WTC11 (cell line): ENCODE results near the gene PPIP5K2.

Experiments
- CTCF ChIP-seq: fragments of 200-600 bp; IDR thresholded peaks from 2 replicates; pipeline ENCODE4 v1.8.0; 2022; ENCODE audit warnings: antibody characterized with exemption
- EMX1 ChIP-seq: fragments of 250-450 bp; sonication (Bioruptor Pico); IDR thresholded peaks from 2 replicates; pipeline ENCODE4 v1.8.0; 2021; ENCODE audit warnings: mild to moderate bottlenecking
- ETV6 ChIP-seq: sonication (generic); formaldehyde crosslinking; IDR thresholded peaks from 2 replicates; pipeline ENCODE4 v1.8.1; 2022; ENCODE audit warnings: mild to moderate bottlenecking, missing genetic modification reagents
- IRF2 ChIP-seq: sonication (generic); formaldehyde crosslinking; IDR thresholded peaks from 2 replicates; pipeline ENCODE4 v1.8.0; 2022; ENCODE audit warnings: low read depth, missing genetic modification reagents, borderline replicate concordance
- NFE2L1 ChIP-seq: sonication (generic); formaldehyde crosslinking; IDR thresholded peaks from 2 replicates; pipeline ENCODE4 v1.8.1; 2023; ENCODE audit warnings: missing genetic modification reagents
- SP1 ChIP-seq: sonication (generic); formaldehyde crosslinking; conservative IDR thresholded peaks from 2 replicates; pipeline ENCODE4 v1.8.1; 2022; ENCODE audit warnings: missing genetic modification reagents
- TEAD1 ChIP-seq: sonication (generic); formaldehyde crosslinking; IDR thresholded peaks from 2 replicates; pipeline ENCODE4 v1.8.0; 2022; ENCODE audit warnings: mild to moderate bottlenecking, missing genetic modification reagents
- TP53 ChIP-seq: sonication (generic); formaldehyde crosslinking; IDR thresholded peaks from 2 replicates; pipeline ENCODE4 v1.8.1; 2023; ENCODE audit warnings: mild to moderate bottlenecking, missing genetic modification reagents
- ZNF671 ChIP-seq: fragments of 250-450 bp; sonication (Bioruptor Pico); IDR thresholded peaks from 2 replicates; pipeline ENCODE4 v1.8.0; 2021; ENCODE audit warnings: mild to moderate bottlenecking
- TF ChIP-seq, protein P1 (sequence below): sonication (generic); formaldehyde crosslinking; IDR thresholded peaks from 2 replicates; pipeline ENCODE4 v1.8.1; 2023; ENCODE audit warnings: mild to moderate bottlenecking, moderate library complexity, missing genetic modification reagents
- TF ChIP-seq, protein P2 (sequence below): sonication (generic); formaldehyde crosslinking; IDR thresholded peaks from 2 replicates; pipeline ENCODE4 v1.8.0; 2022; ENCODE audit warnings: mild to moderate bottlenecking, missing genetic modification reagents
- TF ChIP-seq, protein P3 (sequence below): sonication (generic); formaldehyde crosslinking; IDR thresholded peaks from 2 replicates; pipeline ENCODE4 v1.8.1; 2023; ENCODE audit warnings: mild to moderate bottlenecking, missing genetic modification reagents
- TF ChIP-seq, protein P4 (sequence below): sonication (generic); formaldehyde crosslinking; IDR thresholded peaks from 2 replicates; pipeline ENCODE4 v1.8.0; 2022; ENCODE audit warnings: mild to moderate bottlenecking, missing genetic modification reagents

DNA sequence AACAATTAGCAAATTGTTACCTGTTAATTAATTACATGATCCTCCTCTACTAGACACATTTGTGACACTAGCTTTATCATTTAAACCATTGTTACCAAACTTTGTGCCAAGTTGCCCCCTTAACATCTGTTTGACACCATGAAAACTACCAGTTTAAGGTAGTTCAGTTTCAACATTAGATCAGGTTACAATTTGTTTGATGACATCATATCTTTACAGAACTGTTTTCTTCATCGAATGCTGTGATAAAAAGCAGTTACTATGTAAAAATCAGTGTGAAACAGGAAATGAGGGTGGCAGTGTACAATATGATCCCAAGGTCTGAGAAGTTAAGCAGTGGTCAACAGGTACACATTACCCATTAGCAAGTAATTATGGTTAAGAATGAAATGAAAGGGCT lies 17.9 kb upstream of the PPIP5K2 start:
- TF ChIP-seq, protein P1, sequence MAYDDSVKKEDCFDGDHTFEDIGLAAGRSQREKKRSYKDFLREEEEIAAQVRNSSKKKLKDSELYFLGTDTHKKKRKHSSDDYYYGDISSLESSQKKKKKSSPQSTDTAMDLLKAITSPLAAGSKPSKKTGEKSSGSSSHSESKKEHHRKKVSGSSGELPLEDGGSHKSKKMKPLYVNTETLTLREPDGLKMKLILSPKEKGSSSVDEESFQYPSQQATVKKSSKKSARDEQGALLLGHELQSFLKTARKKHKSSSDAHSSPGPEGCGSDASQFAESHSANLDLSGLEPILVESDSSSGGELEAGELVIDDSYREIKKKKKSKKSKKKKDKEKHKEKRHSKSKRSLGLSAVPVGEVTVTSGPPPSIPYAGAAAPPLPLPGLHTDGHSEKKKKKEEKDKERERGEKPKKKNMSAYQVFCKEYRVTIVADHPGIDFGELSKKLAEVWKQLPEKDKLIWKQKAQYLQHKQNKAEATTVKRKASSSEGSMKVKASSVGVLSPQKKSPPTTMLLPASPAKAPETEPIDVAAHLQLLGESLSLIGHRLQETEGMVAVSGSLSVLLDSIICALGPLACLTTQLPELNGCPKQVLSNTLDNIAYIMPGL (CRISPR knock-in tag), result no peak
- no peak for TF ChIP-seq SP1
- no peak for TF ChIP-seq TP53
- TF ChIP-seq, protein P2, sequence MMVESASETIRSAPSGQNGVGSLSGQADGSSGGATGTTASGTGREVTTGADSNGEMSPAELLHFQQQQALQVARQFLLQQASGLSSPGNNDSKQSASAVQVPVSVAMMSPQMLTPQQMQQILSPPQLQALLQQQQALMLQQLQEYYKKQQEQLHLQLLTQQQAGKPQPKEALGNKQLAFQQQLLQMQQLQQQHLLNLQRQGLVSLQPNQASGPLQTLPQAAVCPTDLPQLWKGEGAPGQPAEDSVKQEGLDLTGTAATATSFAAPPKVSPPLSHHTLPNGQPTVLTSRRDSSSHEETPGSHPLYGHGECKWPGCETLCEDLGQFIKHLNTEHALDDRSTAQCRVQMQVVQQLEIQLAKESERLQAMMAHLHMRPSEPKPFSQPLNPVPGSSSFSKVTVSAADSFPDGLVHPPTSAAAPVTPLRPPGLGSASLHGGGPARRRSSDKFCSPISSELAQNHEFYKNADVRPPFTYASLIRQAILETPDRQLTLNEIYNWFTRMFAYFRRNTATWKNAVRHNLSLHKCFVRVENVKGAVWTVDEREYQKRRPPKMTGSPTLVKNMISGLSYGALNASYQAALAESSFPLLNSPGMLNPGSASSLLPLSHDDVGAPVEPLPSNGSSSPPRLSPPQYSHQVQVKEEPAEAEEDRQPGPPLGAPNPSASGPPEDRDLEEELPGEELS, result no peak
- no peak for TF ChIP-seq ETV6 (CRISPR knock-in tag)
- TF ChIP-seq, protein P3, sequence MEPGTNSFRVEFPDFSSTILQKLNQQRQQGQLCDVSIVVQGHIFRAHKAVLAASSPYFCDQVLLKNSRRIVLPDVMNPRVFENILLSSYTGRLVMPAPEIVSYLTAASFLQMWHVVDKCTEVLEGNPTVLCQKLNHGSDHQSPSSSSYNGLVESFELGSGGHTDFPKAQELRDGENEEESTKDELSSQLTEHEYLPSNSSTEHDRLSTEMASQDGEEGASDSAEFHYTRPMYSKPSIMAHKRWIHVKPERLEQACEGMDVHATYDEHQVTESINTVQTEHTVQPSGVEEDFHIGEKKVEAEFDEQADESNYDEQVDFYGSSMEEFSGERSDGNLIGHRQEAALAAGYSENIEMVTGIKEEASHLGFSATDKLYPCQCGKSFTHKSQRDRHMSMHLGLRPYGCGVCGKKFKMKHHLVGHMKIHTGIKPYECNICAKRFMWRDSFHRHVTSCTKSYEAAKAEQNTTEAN (CRISPR knock-in tag), result no peak
- TF ChIP-seq CTCF, result no peak
- TF ChIP-seq, protein P4, sequence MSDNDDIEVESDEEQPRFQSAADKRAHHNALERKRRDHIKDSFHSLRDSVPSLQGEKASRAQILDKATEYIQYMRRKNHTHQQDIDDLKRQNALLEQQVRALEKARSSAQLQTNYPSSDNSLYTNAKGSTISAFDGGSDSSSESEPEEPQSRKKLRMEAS (CRISPR knock-in tag), result no peak
- TF ChIP-seq EMX1 (CRISPR knock-in tag), result no peak
- TF ChIP-seq TEAD1, result no peak
- no peak for TF ChIP-seq NFE2L1 (CRISPR knock-in tag)
- TF ChIP-seq IRF2, result no peak
- TF ChIP-seq ZNF671 (CRISPR knock-in tag), result no peak
